Tibial nerve (tissue), 4 donors: ENCODE results near the gene MAGEA8.

Source experiments
- EP300 ChIP-seq, 2 donors: sonication (generic); formaldehyde crosslinking; IDR thresholded peaks; one replicate each; pipeline ENCODE4 v1.6.1; 2017; ENCODE audit warnings: antibody characterized with exemption in 2 of 2, mild to moderate bottlenecking in 1 of 2
- POLR2A ChIP-seq, 2 donors: fragments of 450-650 bp; IDR thresholded peaks; one replicate each; pipeline ENCODE4 v1.6.1; 2017; ENCODE audit warnings: antibody characterized with exemption in 2 of 2, mild to moderate bottlenecking in 2 of 2, moderate library complexity in 2 of 2
- TF ChIP-seq, protein P1 (sequence below), 5 experiments: fragments of 200-600 bp in 3 of 5; fragments of 450-650 bp in 2 of 5; sonication (generic) in 3 of 5; IDR thresholded peaks; one replicate each; pipeline ENCODE4 v1.5.1; 2016 to 2019; ENCODE audit warnings: antibody characterized with exemption in 5 of 5, mild to moderate bottlenecking in 3 of 5, moderate library complexity in 2 of 5

DNA sequence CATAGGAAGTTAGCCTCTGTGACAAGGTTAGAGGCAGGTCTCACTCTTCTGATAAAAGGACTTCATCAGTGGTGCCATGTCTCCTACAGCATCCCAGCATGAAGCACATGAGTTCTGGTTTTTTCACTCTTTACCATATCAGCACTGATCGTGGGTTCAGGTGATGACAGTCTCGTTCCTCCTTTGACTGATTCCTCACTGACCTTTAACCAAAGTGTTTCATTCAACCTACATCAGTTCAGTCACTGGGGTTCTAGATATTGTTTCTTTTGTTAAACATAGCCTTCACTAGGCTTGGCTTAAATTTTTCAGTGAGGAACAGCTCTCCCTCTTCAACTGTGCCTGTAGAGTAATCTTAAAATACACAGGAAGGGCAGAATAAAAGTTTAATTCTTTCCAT lies 9.6 kb upstream of the MAGEA8 start:
- TF ChIP-seq EP300 (IDR thresholded peaks at IDR 0.05): no peak
- no peak for TF ChIP-seq POLR2A (IDR thresholded peaks at IDR 0.05)
- TF ChIP-seq, protein P1, sequence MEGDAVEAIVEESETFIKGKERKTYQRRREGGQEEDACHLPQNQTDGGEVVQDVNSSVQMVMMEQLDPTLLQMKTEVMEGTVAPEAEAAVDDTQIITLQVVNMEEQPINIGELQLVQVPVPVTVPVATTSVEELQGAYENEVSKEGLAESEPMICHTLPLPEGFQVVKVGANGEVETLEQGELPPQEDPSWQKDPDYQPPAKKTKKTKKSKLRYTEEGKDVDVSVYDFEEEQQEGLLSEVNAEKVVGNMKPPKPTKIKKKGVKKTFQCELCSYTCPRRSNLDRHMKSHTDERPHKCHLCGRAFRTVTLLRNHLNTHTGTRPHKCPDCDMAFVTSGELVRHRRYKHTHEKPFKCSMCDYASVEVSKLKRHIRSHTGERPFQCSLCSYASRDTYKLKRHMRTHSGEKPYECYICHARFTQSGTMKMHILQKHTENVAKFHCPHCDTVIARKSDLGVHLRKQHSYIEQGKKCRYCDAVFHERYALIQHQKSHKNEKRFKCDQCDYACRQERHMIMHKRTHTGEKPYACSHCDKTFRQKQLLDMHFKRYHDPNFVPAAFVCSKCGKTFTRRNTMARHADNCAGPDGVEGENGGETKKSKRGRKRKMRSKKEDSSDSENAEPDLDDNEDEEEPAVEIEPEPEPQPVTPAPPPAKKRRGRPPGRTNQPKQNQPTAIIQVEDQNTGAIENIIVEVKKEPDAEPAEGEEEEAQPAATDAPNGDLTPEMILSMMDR (IDR thresholded peaks at IDR 0.05): no peak
